CD1c-positive myeloid dendritic cell (primary cell): Measurements from ENCODE around the gene TMED8.
A peak's percentile ranks its signal among the peaks of the same experiment; 100 is the strongest.
"Not testable (repeated sequence)": the region's sequence is repeated elsewhere in the genome, so short reads cannot be mapped to it uniquely, and the experiment has no call there.

Experiments
- DNase-seq: peaks from one replicate; pipeline ENCODE4 v3.0.0-alpha.2; 2016; ENCODE audit errors: extremely low spot score

Gene TMED8, protein sequence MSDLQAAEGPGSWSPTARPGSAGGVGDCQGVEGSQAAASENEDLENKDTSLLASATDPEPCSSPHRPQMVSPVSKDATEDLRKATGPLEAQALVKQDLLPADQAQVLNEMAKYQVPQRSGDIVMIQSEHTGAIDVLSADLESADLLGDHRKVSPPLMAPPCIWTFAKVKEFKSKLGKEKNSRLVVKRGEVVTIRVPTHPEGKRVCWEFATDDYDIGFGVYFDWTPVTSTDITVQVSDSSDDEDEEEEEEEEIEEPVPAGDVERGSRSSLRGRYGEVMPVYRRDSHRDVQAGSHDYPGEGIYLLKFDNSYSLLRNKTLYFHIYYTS

DNA sequence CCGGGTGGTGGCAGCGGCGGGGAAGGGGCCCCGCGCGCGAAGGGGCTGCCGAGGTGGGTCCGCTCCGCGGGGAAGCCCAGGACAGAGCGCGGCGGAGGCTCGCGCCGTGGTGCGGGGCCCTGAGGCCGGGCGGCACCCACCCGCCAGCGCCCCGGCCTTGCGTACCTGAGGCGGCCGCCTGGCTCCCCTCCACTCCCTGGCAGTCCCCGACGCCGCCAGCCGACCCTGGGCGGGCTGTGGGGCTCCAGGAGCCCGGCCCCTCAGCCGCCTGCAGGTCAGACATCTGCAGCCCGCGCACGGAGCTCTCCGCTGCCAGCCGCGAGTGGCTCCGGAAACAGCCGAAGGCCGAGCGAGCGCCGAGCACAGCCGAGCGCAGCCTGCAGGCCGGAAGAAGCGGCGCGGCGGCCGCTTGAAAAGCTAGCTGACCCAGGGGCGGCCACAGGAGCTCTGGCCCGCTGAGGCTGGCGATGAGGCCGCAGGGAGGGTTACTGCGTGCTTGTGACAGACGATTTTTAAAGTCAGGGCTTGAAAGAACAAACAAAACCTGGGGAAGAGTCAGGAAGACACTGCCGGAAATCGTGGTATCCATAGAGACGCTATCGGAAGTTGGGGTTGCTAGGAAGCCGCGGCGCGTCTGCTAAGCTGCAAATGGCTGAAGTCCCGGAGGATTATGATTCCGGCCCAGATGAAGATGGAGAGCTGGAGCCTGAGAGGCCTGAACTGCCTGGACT lies at the start of gene TMED8, which contains the start of gene SAMD15:
TMED8 (minus strand) TSS at position 324 of the 731 bp plus-strand sequence; CDS start at position 283, 41 bp downstream.
SAMD15 (plus strand) TSS at position 609 of the 731 bp plus-strand sequence; CDS start at position 649, 40 bp downstream.
- DNase-seq = peak; percentile 89

DNA sequence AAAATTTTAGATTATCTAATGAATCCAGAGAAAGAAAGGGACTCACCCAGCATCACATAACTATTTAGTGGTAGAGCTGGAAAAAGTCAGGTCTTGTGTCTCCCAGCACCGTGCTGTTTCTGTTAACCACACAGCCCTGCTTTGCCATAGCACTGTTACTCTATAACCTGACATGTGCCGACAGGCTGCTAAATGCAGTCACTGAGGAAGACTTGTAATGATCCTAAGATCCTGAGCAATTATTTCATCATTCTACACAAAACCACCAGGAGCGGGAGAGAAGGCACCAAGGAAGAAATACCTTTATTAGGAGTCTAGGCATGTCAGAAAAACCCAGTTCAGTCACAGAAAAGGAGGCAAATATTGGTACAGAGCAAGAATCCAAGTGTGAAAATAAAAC lies 49.5 kb upstream of the TMED8 start:
- DNase-seq = no peak

DNA sequence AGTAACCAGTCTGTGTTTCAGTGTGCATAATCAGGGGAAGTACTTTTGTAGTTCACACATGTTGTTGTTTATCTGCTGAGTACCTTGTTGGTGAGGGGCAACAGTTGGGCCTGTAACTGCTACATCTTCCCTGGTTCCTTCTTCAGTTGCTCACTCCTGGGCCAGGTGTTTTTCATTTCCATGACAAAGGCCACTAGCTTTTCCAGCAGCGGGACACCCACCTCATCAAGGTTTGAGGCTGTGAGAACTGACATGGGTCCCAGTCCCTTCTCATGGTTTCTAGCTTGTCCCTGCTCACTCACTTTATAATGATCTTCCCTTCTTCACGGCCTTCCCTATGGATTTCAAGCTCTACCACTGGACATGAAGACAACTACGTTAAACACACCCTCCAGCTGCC lies 48.0 kb upstream of the TMED8 start:
- DNase-seq = no peak

DNA sequence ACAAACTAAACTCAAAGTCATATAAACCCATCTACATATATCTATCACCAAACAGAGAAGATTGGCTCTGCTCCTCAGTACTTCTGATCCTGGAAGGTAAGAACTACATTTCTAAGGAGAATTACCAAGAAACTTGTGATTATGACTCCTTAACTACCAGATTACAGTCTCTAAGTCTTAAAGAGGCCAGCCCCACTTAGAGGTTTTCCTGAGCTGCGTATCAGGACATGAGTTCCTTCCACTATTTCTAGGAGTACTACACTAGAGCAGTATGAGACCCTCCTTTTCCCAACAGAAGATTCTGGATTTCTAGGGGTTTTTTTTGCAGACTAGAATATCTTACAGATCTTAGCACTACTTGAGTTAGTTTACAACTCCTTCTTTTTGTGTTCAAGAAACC lies 46.5 kb upstream of the TMED8 start, which contains the start of gene NOXRED1:
NOXRED1 (minus strand) TSS at position 101 of the 400 bp plus-strand sequence. CDS start 634 bp downstream, outside the sequence.
- DNase-seq = no peak

DNA sequence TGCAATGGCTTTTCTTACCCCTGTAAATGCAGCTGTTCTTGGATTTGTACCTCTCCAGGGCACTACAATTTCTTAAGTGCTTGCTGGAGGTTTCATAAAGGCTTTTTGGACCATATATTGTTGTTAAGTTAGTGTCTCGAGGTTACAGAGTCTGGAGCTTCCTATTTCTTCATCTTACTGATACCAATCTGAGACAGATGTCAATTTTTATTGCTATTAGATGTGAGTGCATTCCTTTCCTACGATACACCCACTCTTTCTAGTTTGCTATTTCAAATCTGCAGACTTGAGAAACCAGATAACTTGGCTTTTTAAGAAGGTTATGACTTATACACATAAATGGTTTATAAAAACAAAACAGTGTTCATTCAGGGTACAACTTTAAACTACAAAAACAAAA lies 44.3 kb upstream of the TMED8 start:
- DNase-seq = no peak

DNA sequence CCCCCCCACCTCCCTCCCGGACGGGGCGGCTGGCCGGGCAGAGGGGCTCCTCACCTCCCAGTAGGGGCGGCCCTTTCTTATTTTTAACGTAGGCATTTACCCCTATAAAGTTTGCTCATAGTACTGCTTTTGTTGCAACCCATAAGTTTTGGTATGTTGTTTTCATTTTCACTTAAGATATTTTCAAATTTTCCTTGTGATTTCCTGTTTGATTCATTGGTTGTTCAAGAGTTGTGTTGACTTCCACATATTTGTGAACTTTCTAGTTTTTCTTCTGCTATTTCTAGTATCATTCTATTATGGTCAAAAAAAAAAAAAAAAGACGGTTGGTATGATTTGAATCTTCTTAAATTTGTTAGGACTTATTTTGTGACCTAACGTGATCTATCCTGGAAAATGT lies 39.9 kb upstream of the TMED8 start:
- DNase-seq = no peak

DNA sequence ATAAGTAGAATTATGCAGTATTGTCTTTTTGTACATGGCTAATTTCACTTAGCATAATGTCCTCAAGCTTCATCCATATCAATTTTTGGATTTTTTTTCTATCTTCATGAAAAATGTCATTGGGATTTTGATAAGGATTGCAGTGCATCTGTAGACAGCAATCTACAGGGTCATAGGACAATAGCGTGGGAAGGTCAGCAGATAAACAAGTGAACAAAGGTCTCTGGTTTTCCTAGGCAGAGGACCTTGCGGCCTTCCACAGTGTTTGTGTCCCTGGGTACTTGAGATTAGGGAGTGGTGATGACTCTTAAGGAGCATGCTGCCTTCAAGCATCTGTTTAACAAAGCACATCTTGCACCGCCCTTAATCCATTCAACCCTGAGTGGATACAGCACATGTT lies 39.2 kb upstream of the TMED8 start:
- DNase-seq = not testable (repeated sequence)

DNA sequence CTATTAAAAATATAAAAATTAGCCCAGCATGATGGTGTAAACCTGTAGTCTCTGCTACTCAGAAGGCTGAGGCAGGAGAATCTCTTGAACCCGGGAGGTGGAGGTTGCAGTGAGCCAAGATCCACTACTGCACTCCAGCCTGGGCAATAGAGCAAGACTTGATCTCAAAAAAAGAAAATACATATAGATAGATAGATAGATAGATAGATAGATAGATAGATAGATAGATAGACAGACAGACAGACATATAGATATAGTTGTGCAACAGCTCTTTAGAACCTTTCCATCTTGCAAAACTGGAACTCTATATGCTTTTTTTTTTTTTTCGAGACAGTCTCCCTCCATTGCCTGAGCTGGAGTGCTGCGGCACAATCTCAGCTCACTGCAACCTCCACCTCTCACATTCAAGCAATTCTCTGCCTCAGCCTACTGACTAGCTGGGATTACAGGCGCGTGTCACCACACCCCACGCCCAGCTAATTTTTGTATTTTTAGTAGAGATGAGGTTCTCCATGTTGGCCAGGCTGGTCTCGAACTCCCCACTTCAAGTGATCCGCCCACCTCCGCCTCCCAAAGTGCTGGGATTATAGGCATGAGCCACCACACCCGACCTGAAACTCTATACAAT lies 38.6 kb upstream of the TMED8 start:
- DNase-seq = not testable (repeated sequence)

DNA sequence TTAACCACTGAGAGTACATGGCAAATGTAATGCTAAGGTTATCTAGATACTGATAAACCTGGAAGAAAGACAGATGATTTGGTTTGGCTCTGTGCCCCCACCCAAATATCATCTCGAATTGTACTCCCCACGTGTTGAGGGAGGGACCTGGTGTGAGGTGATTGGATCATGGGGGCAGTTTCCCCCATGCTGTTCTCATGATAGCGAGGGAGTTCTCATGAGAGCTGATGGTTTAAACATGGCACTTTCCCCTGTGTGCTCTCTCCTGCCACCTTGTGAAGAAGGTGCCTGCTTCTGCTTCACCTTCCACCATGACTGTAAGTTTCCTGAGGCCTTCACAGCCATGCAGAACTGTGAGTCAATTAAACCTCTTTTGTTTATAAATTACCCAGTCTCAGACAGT lies 32.2 kb upstream of the TMED8 start:
- no peak for DNase-seq

DNA sequence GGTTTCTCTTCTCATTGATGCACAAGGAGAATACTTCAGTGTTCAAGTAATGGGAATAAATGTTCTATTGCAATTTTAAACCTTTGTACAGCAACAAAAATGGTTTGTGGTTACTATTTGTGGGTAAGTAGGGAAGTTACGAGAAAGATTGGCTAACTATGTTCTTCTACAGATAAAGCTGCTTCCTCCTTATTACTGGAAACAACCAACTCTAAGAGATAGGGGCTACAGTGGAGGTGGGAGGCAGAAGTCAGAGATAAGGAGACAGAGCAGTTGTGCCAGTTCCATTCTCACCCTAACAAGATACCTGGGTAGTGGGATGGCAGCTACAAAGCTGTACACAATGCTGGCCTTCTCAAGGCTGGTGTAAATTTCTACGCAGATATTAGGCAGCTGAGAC lies 30.3 kb upstream of the TMED8 start:
- peak; percentile 55 for DNase-seq

DNA sequence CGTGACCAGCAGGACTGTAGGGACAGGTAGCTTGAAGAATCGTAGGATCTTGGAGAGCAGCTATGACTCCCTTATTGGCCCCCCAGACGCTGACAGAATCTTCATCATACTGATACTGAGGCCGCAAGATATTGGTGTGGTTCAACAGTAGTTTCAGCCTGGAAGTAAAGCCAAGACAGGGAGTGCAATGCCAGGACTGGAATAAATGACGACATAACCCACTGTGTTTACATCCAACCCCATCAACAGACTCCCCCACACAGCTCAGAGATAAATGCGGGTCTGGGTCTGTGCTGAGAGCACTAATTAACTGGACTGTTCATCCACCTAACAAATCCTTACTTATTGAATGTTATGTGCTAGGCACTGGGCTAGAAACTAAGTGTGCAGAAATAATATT lies 29.8 kb upstream of the TMED8 start:
- DNase-seq = peak; percentile 7

DNA sequence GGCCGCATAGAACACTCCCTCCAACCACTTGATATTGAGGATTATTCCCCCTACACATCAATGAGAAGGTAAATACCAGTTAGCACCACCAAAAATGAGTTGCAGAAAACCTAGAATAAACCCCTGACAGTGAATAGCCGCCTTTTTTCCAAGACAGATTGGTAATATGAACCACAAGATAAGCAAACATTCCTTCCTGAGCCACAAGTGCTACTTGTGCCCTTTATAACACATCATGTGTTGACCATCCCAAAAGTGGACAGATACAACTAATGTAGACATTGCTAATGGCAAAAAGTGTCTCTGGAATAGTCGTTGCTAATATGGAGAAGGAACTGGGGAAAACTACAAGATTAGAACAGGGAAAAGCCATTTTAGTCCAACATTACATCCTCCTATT lies 29.2 kb upstream of the TMED8 start:
- DNase-seq = no peak

DNA sequence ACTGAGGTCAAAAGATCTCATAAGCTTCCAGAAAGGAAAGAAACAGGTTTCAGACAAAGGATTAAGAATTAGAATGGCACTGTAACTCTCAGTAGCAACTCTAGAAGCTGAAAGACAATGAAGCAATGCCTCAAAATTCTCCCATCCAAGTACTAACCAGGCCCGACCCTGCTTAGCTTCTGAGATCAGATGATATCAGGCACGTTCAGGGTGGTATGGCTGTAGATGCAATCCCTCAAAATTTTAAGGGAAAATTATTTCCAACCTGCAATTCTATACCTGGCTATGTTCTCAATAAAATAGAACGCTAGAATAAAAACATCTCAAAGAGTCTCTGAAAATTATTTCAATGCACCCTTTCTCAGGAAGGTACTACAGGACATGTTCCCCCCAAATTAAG lies 26.9 kb upstream of the TMED8 start:
- no peak for DNase-seq

DNA sequence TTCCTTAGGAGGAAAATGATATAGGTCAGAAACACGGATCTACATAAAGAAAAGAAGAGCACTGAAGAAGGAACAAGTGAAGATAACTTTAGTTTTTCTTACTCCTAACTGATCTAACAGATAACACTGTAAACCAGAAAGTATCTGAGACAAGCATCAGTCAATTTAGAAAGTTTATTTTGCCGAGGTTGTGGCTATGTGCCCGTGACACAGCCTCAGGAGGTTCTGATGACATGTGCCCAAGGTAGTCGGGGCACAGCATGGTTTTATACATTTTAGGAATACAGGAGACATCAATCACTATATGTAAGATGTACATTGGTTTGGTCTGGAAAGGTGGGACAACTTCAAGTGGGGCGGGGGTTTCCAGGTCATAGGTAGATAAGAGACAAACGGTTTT lies 23.3 kb upstream of the TMED8 start:
- no peak for DNase-seq

DNA sequence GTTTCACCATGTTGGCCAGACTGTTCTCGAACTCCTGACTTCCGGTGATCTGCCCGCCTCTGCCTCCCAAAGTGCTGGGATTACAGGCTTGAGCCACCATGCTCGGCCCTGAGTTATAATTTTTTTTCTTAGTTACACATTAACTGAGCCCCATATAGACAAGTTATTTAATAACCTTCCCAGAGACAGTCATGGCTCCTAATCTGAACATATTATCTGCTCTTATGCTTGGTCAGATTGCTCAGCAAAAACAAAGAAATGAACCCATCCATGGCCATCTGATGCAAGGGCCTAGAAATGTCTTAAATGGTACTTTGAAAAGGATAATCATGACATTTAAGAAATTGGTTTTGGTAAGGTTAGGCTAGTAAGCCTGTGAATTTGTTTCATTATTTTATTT lies 13.3 kb upstream of the TMED8 start:
- no peak for DNase-seq

DNA sequence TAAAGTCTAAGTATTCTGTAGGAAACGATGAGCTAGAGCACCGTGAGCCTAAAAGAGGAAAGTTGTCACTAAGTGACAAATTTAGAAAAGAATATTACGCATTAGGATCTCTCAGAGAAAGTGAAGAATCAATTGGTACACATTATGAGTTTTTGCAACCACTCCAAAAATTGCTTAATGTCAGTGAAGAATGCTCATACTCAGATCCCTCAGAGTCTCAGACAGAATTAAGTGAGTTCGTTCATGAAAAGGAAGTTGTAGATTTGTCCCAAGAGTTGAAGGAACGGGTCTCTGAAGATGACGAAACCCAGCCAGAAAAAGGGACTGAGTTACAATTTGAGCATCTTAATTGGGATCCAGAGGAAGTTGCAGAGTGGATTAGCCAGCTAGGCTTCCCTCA lies 1.8 kb upstream of the TMED8 start:
- peak; percentile 37 for DNase-seq

DNA sequence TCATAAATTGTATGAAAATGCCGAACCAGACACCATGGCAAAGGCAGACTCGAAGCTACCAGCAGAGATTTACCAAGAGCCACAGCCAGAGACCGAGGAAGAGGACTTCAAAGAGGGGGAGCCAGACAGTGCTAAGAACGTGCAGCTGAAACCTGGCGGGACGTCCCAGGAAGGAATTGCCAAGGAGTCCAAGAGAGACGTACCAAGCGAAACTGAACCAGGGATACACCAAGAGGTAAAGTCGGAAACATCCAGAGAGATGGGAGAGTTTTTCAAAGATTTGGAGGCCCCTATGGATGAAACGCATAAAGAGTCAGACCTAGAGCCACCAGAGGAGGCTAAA lies 579 bp upstream of the TMED8 start:
- no peak for DNase-seq

DNA sequence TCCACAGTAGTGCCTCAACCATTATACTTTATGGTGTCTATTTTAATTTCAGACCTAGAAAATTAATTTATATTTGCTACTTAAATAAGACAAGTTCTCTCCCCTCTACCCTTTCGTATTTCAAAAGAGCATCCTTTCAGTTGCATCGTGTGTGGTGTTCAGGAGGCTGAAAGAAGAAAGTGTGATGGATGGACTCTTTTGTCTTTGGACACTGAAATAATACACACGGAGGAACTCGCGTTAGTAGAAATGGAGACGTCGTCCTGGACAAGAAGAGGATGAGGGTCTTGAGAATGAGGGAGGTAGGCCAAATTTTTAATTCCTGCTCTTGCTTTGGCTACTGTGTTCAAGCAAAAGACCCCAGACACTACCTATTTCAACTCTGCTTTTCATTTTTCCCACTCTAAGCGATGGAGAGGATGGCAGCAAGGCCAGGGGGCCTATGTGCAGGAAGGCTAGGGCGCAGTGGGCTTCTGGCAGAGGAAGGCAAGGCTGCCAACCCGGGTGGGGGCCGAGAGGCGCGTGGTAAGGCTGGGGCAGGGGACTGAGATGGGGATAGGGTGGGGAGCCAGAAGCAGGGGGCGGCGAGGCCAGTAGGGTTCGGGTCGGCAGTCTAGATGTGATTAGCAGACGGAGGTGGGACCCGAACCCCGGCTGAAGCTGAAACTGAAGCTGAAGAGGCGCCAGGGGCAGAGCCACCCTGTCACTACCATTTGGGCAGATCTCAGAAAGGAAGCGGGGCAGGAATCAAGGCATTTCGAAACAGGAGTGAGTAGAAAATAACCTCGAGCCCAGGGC lies 722 bp downstream of the TMED8 start:
- peak; percentile 28 for DNase-seq

DNA sequence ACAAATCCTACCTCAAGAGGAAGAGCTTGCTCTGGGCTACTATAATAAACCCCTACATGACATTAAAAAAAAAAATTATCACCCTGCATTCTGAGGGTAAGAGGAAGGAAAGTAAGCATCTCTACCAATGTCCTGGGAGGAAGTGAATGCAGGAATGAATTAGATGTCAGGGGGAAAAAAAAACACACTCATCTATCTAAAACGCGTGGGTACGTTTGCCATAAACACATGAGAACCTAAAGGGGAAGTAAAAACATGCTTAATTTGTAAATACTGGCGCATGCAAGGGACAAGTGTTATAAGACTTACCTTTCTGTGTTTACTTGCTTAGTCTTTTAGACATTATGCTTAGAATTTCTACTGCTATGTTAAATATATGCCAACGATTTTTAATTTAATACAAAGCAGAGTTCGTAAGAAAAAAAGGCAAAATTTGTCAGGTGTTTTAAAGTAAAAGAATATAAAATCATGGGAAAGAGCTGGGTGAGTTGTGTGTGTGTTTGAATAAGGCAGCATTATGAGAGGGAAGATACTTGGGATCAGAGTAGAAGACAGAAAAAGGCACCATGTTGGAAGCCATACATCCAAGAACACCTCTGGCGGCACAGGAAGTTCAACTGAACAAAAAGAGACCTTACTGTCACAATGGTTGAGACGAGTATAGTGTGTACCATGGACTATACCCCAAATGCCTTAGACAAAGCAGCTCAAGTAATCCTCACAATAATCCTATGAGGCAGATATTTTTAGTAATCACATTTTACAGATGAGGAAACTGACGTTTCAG lies 1.5 kb downstream of the TMED8 start:
- DNase-seq = peak; percentile 63

DNA sequence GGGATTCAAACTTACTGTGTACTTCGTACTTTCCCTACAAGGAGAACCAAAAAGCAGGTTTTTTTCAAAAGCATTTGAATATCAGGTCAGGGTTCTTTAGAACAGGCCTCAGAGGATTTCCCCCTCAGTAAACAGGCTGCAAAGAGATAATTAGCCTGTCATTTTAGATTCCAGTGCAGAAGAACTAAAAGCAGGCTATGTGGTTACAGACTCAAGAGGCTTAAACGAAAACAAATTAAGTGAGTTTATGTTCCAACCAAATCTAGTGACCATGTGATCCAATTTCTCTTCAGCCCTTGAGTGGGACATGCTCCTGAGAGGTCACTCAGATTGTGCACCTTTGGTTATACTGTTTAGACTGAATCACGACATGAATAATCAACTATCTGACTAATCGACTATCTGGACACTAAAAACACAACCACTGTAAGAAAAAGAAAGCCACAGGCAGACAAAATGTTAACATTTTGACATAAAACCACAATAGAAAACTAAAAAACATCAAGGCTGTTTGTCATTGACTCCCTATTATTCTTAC lies 4.5 kb downstream of the TMED8 start:
- DNase-seq = no peak

DNA sequence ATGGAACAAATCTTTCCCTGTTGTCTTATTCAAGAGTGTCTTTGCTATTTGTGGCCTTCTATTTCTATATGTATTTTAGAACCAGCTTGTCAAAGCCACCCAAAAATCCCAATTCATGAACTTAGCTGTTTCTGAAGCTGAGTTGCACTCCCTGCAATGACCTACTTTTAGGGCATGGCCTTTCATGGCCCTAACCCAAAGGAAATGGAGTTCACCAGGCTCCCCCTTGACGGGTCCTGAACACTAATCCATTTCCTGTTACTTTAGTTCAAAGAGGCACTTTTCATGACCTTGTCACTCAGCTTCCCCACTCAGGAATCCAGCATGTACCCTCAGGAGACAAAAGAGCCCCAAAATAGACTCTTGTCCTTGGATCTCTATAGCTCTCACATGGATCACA lies 7.6 kb downstream of the TMED8 start:
- no peak for DNase-seq
